ENCODE results near the gene DMD. TPM values are rescaled to one million over a fixed set of nuclear protein-coding genes. Genes with fewer than 3 reads are reported as not detected.

Gene DMD
- polyA plus RNA-seq, 10 donors, result 48.0 to 129 (median 88.5) TPM

DNA sequence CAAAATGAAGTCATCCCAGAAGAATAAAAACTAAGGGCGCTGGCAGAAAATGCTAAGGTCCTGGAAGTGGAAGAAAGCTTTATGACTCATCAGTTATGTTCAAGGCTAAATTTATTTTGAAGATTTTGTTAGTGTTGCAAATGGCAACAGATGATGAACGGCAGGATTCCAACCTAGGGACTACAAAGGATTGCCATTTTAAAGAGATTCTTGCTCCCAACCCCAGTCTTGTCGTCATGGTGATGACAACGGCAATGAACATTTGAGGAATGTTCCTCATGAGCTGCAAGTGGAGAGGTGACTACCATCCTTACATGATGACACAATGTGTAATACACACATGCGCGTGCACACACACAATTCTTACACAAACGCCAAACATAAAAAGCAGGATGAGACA, 2085.1 kb downstream of the DMD start:
- DNase-seq, result no peak

DNA sequence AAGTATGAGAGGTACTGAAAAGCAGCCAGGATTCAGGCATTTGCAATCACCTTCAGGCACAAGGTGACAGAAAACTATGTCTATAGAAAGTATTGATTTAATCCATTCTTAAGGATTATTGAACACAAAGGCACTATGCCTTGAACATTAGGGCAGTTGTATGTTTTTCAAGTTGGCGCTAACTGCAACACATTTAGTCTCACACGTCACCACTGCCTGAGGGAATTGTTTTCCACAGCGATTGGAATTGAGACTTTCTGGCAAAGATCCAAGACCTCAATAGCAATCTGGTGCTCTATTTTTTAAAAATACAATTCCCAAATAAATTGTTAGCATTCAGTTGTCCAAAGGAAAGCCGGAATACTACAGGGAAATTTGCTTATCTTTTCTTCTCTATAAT, 2086.8 kb downstream of the DMD start:
- DNase-seq, result no peak

- DNase-seq, result no peak
Measured at GRCh38 chrX:31123335-31123734, 2088.0 kb downstream of the DMD start.

GRCh38 chrX:31117266-31117665, 2094.1 kb downstream of the DMD start:
- DNase-seq, result peak in 2 of 3 donors; percentile 15 to 40

DNA sequence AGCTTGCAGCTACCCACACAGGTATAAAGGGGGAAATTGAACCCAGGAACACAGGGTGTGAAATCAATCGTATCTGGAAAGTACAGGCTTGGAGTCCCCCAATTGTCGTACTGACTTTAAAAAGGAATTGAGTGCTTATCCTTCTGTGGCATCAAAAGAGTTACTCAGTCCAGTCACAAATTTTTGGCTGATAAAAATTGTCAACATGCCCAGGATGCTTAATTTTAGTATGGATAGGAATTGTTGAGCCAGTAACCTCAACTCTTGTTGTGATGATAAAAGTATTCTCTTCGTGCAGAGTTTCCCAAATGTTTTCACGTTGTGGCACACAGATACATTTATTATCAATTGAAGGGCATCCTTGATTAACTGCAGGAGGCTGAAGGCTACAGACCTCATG, 2096.0 kb downstream of the DMD start:
- DNase-seq, result no peak

DNA sequence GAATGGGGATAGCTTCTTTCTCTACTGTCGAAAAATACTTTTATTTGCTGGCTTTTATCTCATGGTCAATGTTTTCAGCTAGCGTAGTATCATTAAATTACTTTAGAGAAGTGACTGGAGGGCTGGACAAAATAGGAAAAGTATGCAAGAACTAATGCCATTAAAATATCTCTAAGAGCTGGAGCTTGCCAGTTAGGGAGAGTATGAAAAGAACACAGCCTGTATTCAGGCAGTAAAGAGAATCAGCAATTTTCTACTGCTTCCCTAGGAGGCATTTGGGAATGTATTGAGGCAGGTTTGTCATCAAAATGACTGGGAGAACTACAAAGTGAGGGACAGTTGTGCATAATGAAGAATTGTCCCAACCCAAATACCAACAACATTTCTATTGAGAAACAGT, 2096.5 kb downstream of the DMD start:
- no peak for DNase-seq

- DNase-seq, result no peak
Measured at GRCh38 chrX:31112226-31112999, 2098.9 kb downstream of the DMD start.

DNA sequence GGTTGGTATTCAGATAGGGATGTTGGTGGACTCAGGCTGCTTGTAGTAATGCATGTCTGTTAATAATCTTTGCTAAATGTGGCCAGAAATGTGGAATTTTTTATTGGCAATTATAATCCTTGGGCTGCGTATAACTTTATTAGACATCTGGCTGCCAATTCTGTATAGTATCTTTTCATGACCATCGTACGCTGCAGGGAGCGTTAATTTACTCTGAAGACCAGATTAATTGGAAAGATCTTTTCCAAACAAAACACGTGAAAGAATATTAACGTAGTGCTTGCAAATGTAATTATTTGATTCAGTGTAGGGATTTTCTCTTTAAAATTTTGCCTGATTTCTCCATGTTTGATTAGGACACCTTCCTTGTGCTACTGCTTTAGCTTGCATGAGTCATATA, 2100.7 kb downstream of the DMD start:
- no peak for DNase-seq

DNA sequence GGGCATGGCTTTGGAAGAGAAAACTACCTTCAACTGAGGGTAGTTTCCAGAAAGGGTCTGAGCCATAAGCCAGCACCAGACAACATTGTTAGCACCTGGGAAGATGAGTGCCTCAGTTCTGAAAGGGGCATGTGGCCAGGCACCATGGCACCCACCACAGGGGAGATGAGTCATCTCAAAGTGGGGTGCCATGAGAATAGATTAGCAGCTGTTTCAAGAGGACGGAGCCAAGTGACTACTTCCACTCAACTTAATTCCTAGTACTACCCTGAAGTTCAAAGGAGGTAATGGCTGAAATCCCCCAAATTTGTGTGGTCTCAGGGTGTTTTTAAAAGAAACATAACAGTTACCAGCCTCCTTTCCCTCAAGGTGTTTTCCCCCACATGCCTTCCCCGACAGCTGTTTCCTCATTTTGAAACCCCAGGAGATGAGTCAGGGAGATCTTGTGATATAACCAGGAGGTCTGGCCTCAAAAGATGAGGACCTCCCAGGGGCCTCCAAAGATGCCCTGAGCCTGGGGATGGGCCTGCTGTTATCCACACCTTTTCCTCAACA, 2111.7 kb downstream of the DMD start:
- DNase-seq, result no peak

DNA sequence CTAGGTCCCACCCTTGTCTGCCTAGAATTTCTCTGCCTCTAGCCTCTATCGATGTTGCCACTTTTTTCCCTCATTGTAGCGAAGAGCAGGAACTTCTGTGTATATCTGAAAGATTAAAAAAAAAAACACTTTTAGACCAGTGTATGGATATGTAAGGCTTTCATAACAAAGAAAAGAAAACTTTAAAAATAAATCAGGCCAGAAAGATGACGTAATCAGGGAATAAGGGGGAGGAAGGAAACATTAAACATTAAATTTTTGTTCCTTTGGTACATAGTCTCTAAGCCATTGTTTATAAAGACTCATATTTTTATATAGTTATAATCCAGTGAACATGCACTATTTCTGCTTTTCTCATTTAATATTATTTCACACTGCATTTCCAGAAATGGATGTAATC, 2113.3 kb downstream of the DMD start:
- peak in 1 of 3 donors; percentile 18 for DNase-seq

GRCh38 chrX:31093639-31093975, 2117.7 kb downstream of the DMD start:
- DNase-seq, result no peak

- no peak for DNase-seq
Measured at GRCh38 chrX:31092970-31093638, 2118.2 kb downstream of the DMD start.

DNA sequence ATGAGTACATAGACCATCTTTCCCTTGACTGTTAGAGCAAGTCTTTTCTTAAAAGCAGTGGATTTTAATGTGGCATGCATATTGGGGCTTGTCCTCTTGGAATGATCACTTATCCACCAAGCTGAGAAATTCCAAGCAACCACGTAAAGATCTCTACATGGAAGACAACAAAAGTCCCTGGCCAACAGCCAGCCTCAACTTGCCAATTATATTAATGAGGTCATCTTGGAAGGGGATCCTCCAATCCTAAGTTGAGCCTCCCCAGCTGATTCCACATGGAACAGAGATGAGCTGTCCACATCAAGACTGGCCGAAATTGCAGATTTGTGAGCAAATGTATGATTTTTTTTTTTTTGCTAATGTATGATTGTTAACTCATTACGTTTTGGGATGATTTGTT, 2118.9 kb downstream of the DMD start:
- DNase-seq, result peak; percentile 10 to 67 (median 65)

DNA sequence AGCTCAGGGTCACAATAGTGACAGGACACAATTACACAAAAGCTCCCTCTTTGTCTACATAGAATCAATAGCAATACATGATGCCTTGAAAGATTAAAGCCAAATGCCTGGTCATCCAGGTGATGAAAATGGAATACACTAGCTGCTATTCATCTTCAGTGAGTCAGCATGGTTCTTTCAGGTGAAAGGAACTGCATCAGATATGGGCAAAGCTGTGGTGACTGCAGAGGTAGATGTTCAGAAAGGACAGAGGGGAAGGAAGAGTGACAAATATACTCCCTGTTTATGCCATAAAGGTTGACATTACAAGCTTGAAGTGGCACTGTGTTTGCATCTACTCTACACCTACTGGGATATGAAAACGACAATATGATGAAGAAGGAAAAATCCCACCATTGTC, 2119.5 kb downstream of the DMD start:
- DNase-seq, result no peak

GRCh38 chrX:31074522-31074921, 2136.8 kb downstream of the DMD start:
- no peak for DNase-seq

- DNase-seq, result no peak
Measured at GRCh38 chrX:31071725-31072124, 2139.6 kb downstream of the DMD start, which contains the start of gene FTHL17. Gene FTHL17 (minus strand): TSS chrX:31072041. CDS start chrX:31071953, 88 bp downstream.

DNA sequence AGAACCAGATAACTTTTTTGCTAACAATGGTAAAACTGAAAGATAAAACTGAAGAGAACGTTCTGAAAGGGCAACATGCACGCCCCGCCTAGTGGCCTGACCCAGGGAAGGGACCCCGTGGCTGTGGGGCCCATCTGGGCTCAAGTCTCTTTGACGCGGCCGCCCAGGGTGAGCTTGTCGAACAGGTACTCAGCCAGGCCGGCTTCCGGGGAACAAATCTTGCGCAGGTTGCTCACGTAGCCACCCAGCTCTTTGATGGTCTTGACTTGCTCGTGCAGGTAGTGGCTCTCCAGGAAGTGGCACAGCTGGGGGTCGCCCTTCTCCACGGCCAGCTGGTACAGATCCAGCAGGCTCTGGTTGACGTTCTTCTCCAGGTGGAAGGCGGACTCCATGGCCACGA, 2140.1 kb downstream of the DMD start:
- DNase-seq, result no peak

- DNase-seq, result no peak
Measured at GRCh38 chrX:31070057-31070468, 2141.3 kb downstream of the DMD start.
